ENCODE results near the gene SIPA1L3. TPM values are rescaled to one million over a fixed set of nuclear protein-coding genes. Genes with fewer than 3 reads are reported as not detected.

The SIPA1L3 gene
- total and polyA plus RNA-seq, 2 of the 13 experiments (the other 11 are each of a cell fraction or from before 2014, with no cell fraction given): 5.5 to 7.7 TPM

DNA sequence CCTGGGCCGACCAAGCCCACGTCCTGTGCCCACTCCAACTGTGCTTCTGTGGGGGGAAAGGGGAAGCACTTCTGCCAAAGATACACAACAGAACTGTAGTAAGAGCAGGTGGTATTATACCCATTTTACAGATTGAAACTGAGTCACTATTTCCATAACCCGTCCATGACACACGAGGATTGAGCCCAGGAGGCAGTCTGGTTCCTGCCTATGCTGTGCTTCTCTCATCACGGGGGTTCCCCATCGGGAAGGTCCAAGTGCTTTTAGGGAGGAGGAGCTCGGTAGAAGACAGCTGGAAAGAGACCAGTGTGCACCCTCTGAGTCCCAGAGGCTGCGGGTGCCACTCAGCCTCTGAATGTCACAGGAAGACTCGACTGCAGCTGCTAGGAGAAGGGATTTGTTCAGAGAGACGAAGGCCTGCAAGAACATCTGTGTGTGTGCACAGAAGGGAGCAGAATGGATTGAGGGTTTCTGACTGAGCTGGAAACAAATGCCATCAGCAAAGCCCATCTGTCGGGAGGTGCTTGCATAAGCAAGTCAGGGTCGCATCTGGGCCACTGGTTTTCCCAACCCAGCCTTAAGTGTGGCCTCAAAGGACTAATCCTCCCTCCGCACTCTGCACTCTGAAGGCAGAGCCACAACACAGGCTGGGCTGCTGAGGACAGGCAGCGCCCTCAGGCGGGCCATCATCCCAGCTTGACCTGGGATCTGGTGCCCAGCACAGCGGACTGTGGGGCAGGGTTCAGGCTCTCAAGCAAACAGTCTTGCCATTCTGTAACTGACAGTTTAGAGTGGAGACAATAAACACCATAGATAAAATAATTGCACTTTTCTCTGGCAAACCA lies 167.1 kb downstream of the SIPA1L3 start:
- H3K4me2 ChIP-seq (ENCODE audit: low read depth, low read length): no peak overlapping the region
- H4K20me1 ChIP-seq (ENCODE audit: insufficient read depth, low read length): no peaks in the 10 kb centered on the region
- H3K4me1 ChIP-seq (ENCODE audit: insufficient read depth, low read length): peaks cover 22% of the 10 kb centered on the region
- intact Hi-C loops (cut with micrococcal nuclease; ENCODE audit: unreplicated experiment) (loop anchor here (1.0 kb wide), 2 partner anchors 172 to 176 kb away; no protein-coding TSS in a partner anchor), in situ Hi-C loops (cut with HindIII; ENCODE audit: extremely low pct_ligation_motif_present, low pct_unique_long_range_greater_than_20kb) (loop anchor here (5.0 kb wide), 1 partner anchor 172 kb away; no protein-coding TSS in a partner anchor)
- H3K36me3 ChIP-seq (replicated peaks in 1 of 2; ENCODE audit: control insufficient read depth in 1 of 2, insufficient read depth in 2 of 2, low read length in 2 of 2): no peaks in the 10 kb centered on the region
- ChIA-PET POLR2A (interaction anchor here (0.9 to 1.0 kb wide), 2 partner anchors 167 to 172 kb away, joined by 3 to 4 read pairs; partner anchors contain the start of gene SIPA1L3), CTCF (ENCODE audit: low intra/inter-chr PET ratio, low total read pairs) (interaction anchor here (2.4 kb wide), 1 partner anchor 171 kb away, joined by 16 read pairs; no protein-coding TSS in a partner anchor)
- peaks cover 2% of the 10 kb centered on the region for H3K79me2 ChIP-seq (ENCODE audit: insufficient read depth, low read length)
- no TSS peak for BruUV-seq (replicated peaks)
- 61% methylated on average over 15 of the region's 16 CpGs for WGBS (ENCODE audit: low lambda C conversion rate)
- ATAC-seq (peak; percentile 100), FAIRE-seq (peak; percentile 80), DNase-seq (ENCODE audit: low spot score) (peak; percentile 67)
- no peaks in the 10 kb centered on the region for H3K9me3 ChIP-seq (ENCODE audit: low read length)
- H3K9ac ChIP-seq (ENCODE audit: insufficient read depth, low read depth, low read length): no peak overlapping the region
- H3K27me3 ChIP-seq (ENCODE audit: control insufficient read depth in 1 of 2, insufficient read depth in 2 of 2, low read length in 2 of 2): no peaks in the 10 kb centered on the region
- H2AFZ ChIP-seq (ENCODE audit: low read length): no peak overlapping the region
- H3K4me3 ChIP-seq (replicated peaks in 1 of 3; ENCODE audit: insufficient read depth in 1 of 3, low read depth in 2 of 3, low read length in 3 of 3): no peak overlapping the region
- H3K27ac ChIP-seq (ENCODE audit: extremely low read length, insufficient read depth, low read length): peak overlapping the region; percentile 50
- TF ChIP-seq, protein P1, sequence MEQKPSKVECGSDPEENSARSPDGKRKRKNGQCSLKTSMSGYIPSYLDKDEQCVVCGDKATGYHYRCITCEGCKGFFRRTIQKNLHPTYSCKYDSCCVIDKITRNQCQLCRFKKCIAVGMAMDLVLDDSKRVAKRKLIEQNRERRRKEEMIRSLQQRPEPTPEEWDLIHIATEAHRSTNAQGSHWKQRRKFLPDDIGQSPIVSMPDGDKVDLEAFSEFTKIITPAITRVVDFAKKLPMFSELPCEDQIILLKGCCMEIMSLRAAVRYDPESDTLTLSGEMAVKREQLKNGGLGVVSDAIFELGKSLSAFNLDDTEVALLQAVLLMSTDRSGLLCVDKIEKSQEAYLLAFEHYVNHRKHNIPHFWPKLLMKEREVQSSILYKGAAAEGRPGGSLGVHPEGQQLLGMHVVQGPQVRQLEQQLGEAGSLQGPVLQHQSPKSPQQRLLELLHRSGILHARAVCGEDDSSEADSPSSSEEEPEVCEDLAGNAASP (CRISPR knock-in tag; IDR thresholded peaks at IDR 0.05; ENCODE audit: borderline replicate concordance): peak; percentile 50; the same call in 1 of the 2 replicates
- TF ChIP-seq ZNF331 (CRISPR knock-in tag; IDR thresholded peaks at IDR 0.05) (peak; percentile 31; the same call in 1 of the 2 replicates), HNF4G (IDR thresholded peaks at IDR 0.05; ENCODE audit: borderline replicate concordance, low read depth, low read length) (peak; percentile 63), HNF4G (CRISPR knock-in tag; IDR thresholded peaks at IDR 0.05; ENCODE audit: borderline replicate concordance, low read depth) (no peak), ZNF292 (CRISPR knock-in tag; IDR thresholded peaks at IDR 0.05; ENCODE audit: borderline replicate concordance, low read depth) (peak; percentile 77; the same call in 1 of the 2 replicates), MXI1 (IDR thresholded peaks at IDR 0.05; ENCODE audit: borderline replicate concordance, low read depth, low read length) (no peak), ZNF772 (CRISPR knock-in tag; IDR thresholded peaks at IDR 0.05) (peak; percentile 65; the same call in 1 of the 2 replicates), ZNF790 (CRISPR knock-in tag; IDR thresholded peaks at IDR 0.05; ENCODE audit: borderline replicate concordance) (no peak), ZNF788 (CRISPR knock-in tag; IDR thresholded peaks at IDR 0.05; ENCODE audit: borderline replicate concordance) (peak; percentile 72; the same call in 1 of the 2 replicates), JUND (CRISPR knock-in tag; IDR thresholded peaks at IDR 0.05) (0 out of 2 replicates have a peak, but pooled peaks have one; percentile 14), REPIN1 (CRISPR knock-in tag; IDR thresholded peaks at IDR 0.05; ENCODE audit: borderline replicate concordance, low read depth) (peak; percentile 44; the same call in 1 of the 2 replicates), HDAC2 (CRISPR knock-in tag; IDR thresholded peaks at IDR 0.05) (peak; percentile 60; the same call in 1 of the 2 replicates), ZNF652 (CRISPR knock-in tag; IDR thresholded peaks at IDR 0.05; ENCODE audit: borderline replicate concordance, low read depth) (no peak), RARA (CRISPR knock-in tag; IDR thresholded peaks at IDR 0.05) (peak; percentile 48), RXRA (CRISPR knock-in tag; IDR thresholded peaks at IDR 0.05) (peak; percentile 80), ZNF367 (CRISPR knock-in tag; IDR thresholded peaks at IDR 0.05; ENCODE audit: borderline replicate concordance) (no peak), ZNF619 (CRISPR knock-in tag; IDR thresholded peaks at IDR 0.05) (0 out of 2 replicates have a peak, but pooled peaks have one; percentile 63), ZNF335 (CRISPR knock-in tag; IDR thresholded peaks at IDR 0.05) (no peak)
- TF ChIP-seq, protein P2, sequence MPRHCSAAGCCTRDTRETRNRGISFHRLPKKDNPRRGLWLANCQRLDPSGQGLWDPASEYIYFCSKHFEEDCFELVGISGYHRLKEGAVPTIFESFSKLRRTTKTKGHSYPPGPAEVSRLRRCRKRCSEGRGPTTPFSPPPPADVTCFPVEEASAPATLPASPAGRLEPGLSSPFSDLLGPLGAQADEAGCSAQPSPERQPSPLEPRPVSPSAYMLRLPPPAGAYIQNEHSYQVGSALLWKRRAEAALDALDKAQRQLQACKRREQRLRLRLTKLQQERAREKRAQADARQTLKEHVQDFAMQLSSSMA (CRISPR knock-in tag; IDR thresholded peaks at IDR 0.05): no peak
- TF ChIP-seq, protein P3, sequence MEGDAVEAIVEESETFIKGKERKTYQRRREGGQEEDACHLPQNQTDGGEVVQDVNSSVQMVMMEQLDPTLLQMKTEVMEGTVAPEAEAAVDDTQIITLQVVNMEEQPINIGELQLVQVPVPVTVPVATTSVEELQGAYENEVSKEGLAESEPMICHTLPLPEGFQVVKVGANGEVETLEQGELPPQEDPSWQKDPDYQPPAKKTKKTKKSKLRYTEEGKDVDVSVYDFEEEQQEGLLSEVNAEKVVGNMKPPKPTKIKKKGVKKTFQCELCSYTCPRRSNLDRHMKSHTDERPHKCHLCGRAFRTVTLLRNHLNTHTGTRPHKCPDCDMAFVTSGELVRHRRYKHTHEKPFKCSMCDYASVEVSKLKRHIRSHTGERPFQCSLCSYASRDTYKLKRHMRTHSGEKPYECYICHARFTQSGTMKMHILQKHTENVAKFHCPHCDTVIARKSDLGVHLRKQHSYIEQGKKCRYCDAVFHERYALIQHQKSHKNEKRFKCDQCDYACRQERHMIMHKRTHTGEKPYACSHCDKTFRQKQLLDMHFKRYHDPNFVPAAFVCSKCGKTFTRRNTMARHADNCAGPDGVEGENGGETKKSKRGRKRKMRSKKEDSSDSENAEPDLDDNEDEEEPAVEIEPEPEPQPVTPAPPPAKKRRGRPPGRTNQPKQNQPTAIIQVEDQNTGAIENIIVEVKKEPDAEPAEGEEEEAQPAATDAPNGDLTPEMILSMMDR (CRISPR knock-in tag; IDR thresholded peaks at IDR 0.05): peak; percentile 96
